ENCODE data around the gene MED17.

Gene MED17

GRCh38 chr11:93842461-93842860, 58.4 kb downstream of the MED17 start:
- Histone ChIP-seq H3K4me3 (ENCODE audit: low read length) (no peak overlapping the region), H3K4me1 (ENCODE audit: control insufficient read depth, low read depth, low read length) (peaks cover 2% of the 10 kb centered on the region), H3K36me3 (ENCODE audit: control insufficient read depth, insufficient read depth, low read length) (no peaks in the 10 kb centered on the region), H4K8ac (ENCODE audit: low read depth, low read length) (no peak overlapping the region), H3K56ac (ENCODE audit: low read length) (no peak overlapping the region), H2BK120ac (ENCODE audit: low read depth, low read length) (no peak overlapping the region), H2BK5ac (ENCODE audit: low read length) (no peak overlapping the region), H3K79me2 (ENCODE audit: control insufficient read depth, insufficient read depth, low read length) (no peaks in the 10 kb centered on the region), H2BK15ac (replicated peaks; ENCODE audit: low read depth) (no peak overlapping the region), H2AK5ac (ENCODE audit: low read length) (no peak overlapping the region), H3K23ac (ENCODE audit: low read length) (no peak overlapping the region), H3K27ac (ENCODE audit: low read depth, low read length) (no peak overlapping the region), H3K9ac (ENCODE audit: low read length) (no peak overlapping the region), H3K79me1 (ENCODE audit: low read length) (no peaks in the 10 kb centered on the region), H4K5ac (ENCODE audit: low read length) (no peak overlapping the region), H3K4ac (ENCODE audit: low read depth, low read length) (no peak overlapping the region), H3K27me3 (ENCODE audit: insufficient read depth, low read length, poor library complexity) (no peaks in the 10 kb centered on the region), H3K4me2 (ENCODE audit: low read length) (no peak overlapping the region), H3K18ac (ENCODE audit: low read length) (no peak overlapping the region)
- DNase-seq: no peak
- WGBS (ENCODE audit: extremely low coverage, insufficient coverage, low lambda C conversion rate): no CpG with 5 or more reads among the region's 6 CpGs

GRCh38 chr11:93843906-93844305, 59.8 kb downstream of the MED17 start:
- no peak overlapping the region for H3K18ac ChIP-seq (ENCODE audit: low read length)
- H3K36me3 ChIP-seq (ENCODE audit: control insufficient read depth, insufficient read depth, low read length): no peaks in the 10 kb centered on the region
- H3K79me2 ChIP-seq (ENCODE audit: control insufficient read depth, insufficient read depth, low read length): no peaks in the 10 kb centered on the region
- H2BK120ac ChIP-seq (ENCODE audit: low read depth, low read length): no peak overlapping the region
- no peak overlapping the region for H3K4me2 ChIP-seq (ENCODE audit: low read length)
- no peak overlapping the region for H2AK5ac ChIP-seq (ENCODE audit: low read length)
- no peak overlapping the region for H4K8ac ChIP-seq (ENCODE audit: low read depth, low read length)
- no peak overlapping the region for H3K56ac ChIP-seq (ENCODE audit: low read length)
- H3K4me3 ChIP-seq (ENCODE audit: low read length): no peak overlapping the region
- H3K79me1 ChIP-seq (ENCODE audit: low read length): no peaks in the 10 kb centered on the region
- H3K27me3 ChIP-seq (ENCODE audit: insufficient read depth, low read length, poor library complexity): no peaks in the 10 kb centered on the region
- no peak overlapping the region for H3K27ac ChIP-seq (ENCODE audit: low read depth, low read length)
- H2BK5ac ChIP-seq (ENCODE audit: low read length): no peak overlapping the region
- H2BK15ac ChIP-seq (replicated peaks; ENCODE audit: low read depth): no peak overlapping the region
- H4K5ac ChIP-seq (ENCODE audit: low read length): no peak overlapping the region
- no peak for DNase-seq
- WGBS (ENCODE audit: extremely low coverage, insufficient coverage, low lambda C conversion rate): no CpG with 5 or more reads among the region's 5 CpGs
- no peak overlapping the region for H3K4ac ChIP-seq (ENCODE audit: low read depth, low read length)
- peaks cover 2% of the 10 kb centered on the region for H3K4me1 ChIP-seq (ENCODE audit: control insufficient read depth, low read depth, low read length)
- no peak overlapping the region for H3K9ac ChIP-seq (ENCODE audit: low read length)
- H3K23ac ChIP-seq (ENCODE audit: low read length): no peak overlapping the region

GRCh38 chr11:93844568-93844967, 60.5 kb downstream of the MED17 start:
- Histone ChIP-seq H4K5ac (ENCODE audit: low read length) (no peak overlapping the region), H3K4me2 (ENCODE audit: low read length) (no peak overlapping the region), H3K4me3 (ENCODE audit: low read length) (no peak overlapping the region), H3K4ac (ENCODE audit: low read depth, low read length) (no peak overlapping the region), H3K36me3 (ENCODE audit: control insufficient read depth, insufficient read depth, low read length) (no peaks in the 10 kb centered on the region), H3K23ac (ENCODE audit: low read length) (no peak overlapping the region), H3K27me3 (ENCODE audit: insufficient read depth, low read length, poor library complexity) (no peaks in the 10 kb centered on the region), H3K4me1 (ENCODE audit: control insufficient read depth, low read depth, low read length) (peaks cover 2% of the 10 kb centered on the region), H2BK120ac (ENCODE audit: low read depth, low read length) (no peak overlapping the region), H3K9ac (ENCODE audit: low read length) (no peak overlapping the region), H3K27ac (ENCODE audit: low read depth, low read length) (no peak overlapping the region), H3K18ac (ENCODE audit: low read length) (no peak overlapping the region), H2BK15ac (replicated peaks; ENCODE audit: low read depth) (no peak overlapping the region), H3K79me1 (ENCODE audit: low read length) (no peaks in the 10 kb centered on the region), H3K56ac (ENCODE audit: low read length) (no peak overlapping the region), H2BK5ac (ENCODE audit: low read length) (no peak overlapping the region), H2AK5ac (ENCODE audit: low read length) (no peak overlapping the region), H3K79me2 (ENCODE audit: control insufficient read depth, insufficient read depth, low read length) (no peaks in the 10 kb centered on the region), H4K8ac (ENCODE audit: low read depth, low read length) (no peak overlapping the region)
- DNase-seq: peak; percentile 72
- no CpG with 5 or more reads among the region's 7 CpGs for WGBS (ENCODE audit: extremely low coverage, insufficient coverage, low lambda C conversion rate)

- Histone ChIP-seq H4K5ac (ENCODE audit: low read length) (no peak overlapping the region), H3K4me3 (ENCODE audit: low read length) (no peak overlapping the region), H3K4me2 (ENCODE audit: low read length) (no peak overlapping the region), H3K36me3 (ENCODE audit: control insufficient read depth, insufficient read depth, low read length) (no peaks in the 10 kb centered on the region), H3K27me3 (ENCODE audit: insufficient read depth, low read length, poor library complexity) (no peaks in the 10 kb centered on the region), H3K4ac (ENCODE audit: low read depth, low read length) (no peak overlapping the region), H2BK5ac (ENCODE audit: low read length) (no peak overlapping the region), H2BK15ac (replicated peaks; ENCODE audit: low read depth) (no peak overlapping the region), H3K27ac (ENCODE audit: low read depth, low read length) (no peak overlapping the region), H3K23ac (ENCODE audit: low read length) (no peak overlapping the region), H3K79me2 (ENCODE audit: control insufficient read depth, insufficient read depth, low read length) (no peaks in the 10 kb centered on the region), H3K4me1 (ENCODE audit: control insufficient read depth, low read depth, low read length) (peaks cover 2% of the 10 kb centered on the region), H2BK120ac (ENCODE audit: low read depth, low read length) (no peak overlapping the region), H3K79me1 (ENCODE audit: low read length) (no peaks in the 10 kb centered on the region), H4K8ac (ENCODE audit: low read depth, low read length) (no peak overlapping the region), H3K56ac (ENCODE audit: low read length) (no peak overlapping the region), H2AK5ac (ENCODE audit: low read length) (no peak overlapping the region), H3K9ac (ENCODE audit: low read length) (no peak overlapping the region), H3K18ac (ENCODE audit: low read length) (no peak overlapping the region)
- no peak for DNase-seq
- WGBS (ENCODE audit: extremely low coverage, insufficient coverage, low lambda C conversion rate): no CpG with 5 or more reads among the region's 8 CpGs
Measured at GRCh38 chr11:93845181-93846092, 61.4 kb downstream of the MED17 start.

DNA sequence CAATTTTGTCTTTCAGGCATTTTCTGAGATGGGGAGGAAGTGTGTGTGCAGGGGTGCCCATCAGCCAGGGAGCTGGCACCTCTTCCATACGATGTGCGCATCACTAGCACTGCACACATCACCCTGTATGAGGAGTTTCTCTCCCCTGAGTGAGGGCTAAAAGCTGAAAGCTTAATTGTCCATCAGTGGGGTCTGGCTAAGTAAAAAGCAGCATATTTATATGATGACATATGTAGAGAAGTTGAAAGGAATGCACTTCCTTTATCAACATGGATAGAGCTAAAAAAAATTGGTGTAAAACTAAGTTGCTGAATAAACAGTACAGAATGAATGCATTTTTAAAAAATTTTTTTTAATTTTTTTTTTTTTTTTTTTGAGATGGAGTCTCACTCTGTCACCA, 62.3 kb downstream of the MED17 start:
- WGBS (ENCODE audit: extremely low coverage, insufficient coverage, low lambda C conversion rate): no CpG with 5 or more reads among the region's 2 CpGs
- no peak overlapping the region for H2BK15ac ChIP-seq (replicated peaks; ENCODE audit: low read depth)
- no peak overlapping the region for H3K18ac ChIP-seq (ENCODE audit: low read length)
- no peaks in the 10 kb centered on the region for H3K79me2 ChIP-seq (ENCODE audit: control insufficient read depth, insufficient read depth, low read length)
- no peak overlapping the region for H3K23ac ChIP-seq (ENCODE audit: low read length)
- no peak overlapping the region for H3K9ac ChIP-seq (ENCODE audit: low read length)
- H3K27me3 ChIP-seq (ENCODE audit: insufficient read depth, low read length, poor library complexity): no peaks in the 10 kb centered on the region
- no peak overlapping the region for H3K4me3 ChIP-seq (ENCODE audit: low read length)
- H2BK120ac ChIP-seq (ENCODE audit: low read depth, low read length): no peak overlapping the region
- H2BK5ac ChIP-seq (ENCODE audit: low read length): no peak overlapping the region
- no peak overlapping the region for H2AK5ac ChIP-seq (ENCODE audit: low read length)
- H3K79me1 ChIP-seq (ENCODE audit: low read length): no peaks in the 10 kb centered on the region
- H3K4me2 ChIP-seq (ENCODE audit: low read length): no peak overlapping the region
- H4K8ac ChIP-seq (ENCODE audit: low read depth, low read length): no peak overlapping the region
- peaks cover 2% of the 10 kb centered on the region for H3K4me1 ChIP-seq (ENCODE audit: control insufficient read depth, low read depth, low read length)
- no peak overlapping the region for H3K56ac ChIP-seq (ENCODE audit: low read length)
- H4K5ac ChIP-seq (ENCODE audit: low read length): no peak overlapping the region
- no peak overlapping the region for H3K4ac ChIP-seq (ENCODE audit: low read depth, low read length)
- H3K36me3 ChIP-seq (ENCODE audit: control insufficient read depth, insufficient read depth, low read length): no peaks in the 10 kb centered on the region
- DNase-seq: no peak
- no peak overlapping the region for H3K27ac ChIP-seq (ENCODE audit: low read depth, low read length)

- H3K4me3 ChIP-seq (ENCODE audit: low read length): no peak overlapping the region
- no peak overlapping the region for H3K4ac ChIP-seq (ENCODE audit: low read depth, low read length)
- H3K36me3 ChIP-seq (ENCODE audit: control insufficient read depth, insufficient read depth, low read length): no peaks in the 10 kb centered on the region
- H3K9ac ChIP-seq (ENCODE audit: low read length): no peak overlapping the region
- H2AK5ac ChIP-seq (ENCODE audit: low read length): no peak overlapping the region
- H3K27me3 ChIP-seq (ENCODE audit: insufficient read depth, low read length, poor library complexity): no peaks in the 10 kb centered on the region
- no peak for DNase-seq
- H3K79me1 ChIP-seq (ENCODE audit: low read length): no peaks in the 10 kb centered on the region
- no peak overlapping the region for H2BK5ac ChIP-seq (ENCODE audit: low read length)
- H3K56ac ChIP-seq (ENCODE audit: low read length): peak overlapping the region; percentile 61
- H2BK120ac ChIP-seq (ENCODE audit: low read depth, low read length): no peak overlapping the region
- H3K23ac ChIP-seq (ENCODE audit: low read length): no peak overlapping the region
- H3K18ac ChIP-seq (ENCODE audit: low read length): no peak overlapping the region
- no peak overlapping the region for H3K27ac ChIP-seq (ENCODE audit: low read depth, low read length)
- H3K4me1 ChIP-seq (ENCODE audit: control insufficient read depth, low read depth, low read length): peaks cover 4% of the 10 kb centered on the region
- WGBS (ENCODE audit: extremely low coverage, insufficient coverage, low lambda C conversion rate): no CpG with 5 or more reads among the region's 5 CpGs
- no peaks in the 10 kb centered on the region for H3K79me2 ChIP-seq (ENCODE audit: control insufficient read depth, insufficient read depth, low read length)
- H3K4me2 ChIP-seq (ENCODE audit: low read length): no peak overlapping the region
- H4K8ac ChIP-seq (ENCODE audit: low read depth, low read length): no peak overlapping the region
- no peak overlapping the region for H2BK15ac ChIP-seq (replicated peaks; ENCODE audit: low read depth)
- H4K5ac ChIP-seq (ENCODE audit: low read length): no peak overlapping the region
Measured at GRCh38 chr11:93849201-93849600, 65.1 kb downstream of the MED17 start.

Data from mesendoderm (in vitro differentiated cells).